ENCODE results near the gene BANK1. TPM values are rescaled to one million over a fixed set of nuclear protein-coding genes. Genes with fewer than 3 reads are reported as not detected.

BANK1 gene
- polyA plus RNA-seq, 1 experiment: 0.40 TPM

DNA sequence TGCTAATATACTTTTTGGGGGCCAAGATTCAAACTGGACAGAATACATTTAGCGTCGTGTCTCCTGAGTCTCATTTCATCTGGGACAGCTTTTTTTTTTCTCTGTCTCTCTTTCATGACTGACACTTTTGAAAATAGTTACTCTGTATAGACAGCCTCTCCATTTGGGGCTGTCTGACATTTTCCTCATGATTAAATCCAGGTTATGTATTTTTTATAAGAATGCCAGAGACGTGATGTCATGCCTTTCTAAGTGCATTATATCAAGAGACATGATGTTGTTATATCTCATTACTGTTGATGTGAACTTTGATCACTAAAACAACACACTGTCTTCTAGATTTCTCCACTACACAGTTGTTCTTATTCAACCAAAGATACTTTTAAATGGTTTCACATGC lies 199.0 kb downstream of the BANK1 start:
- TF ChIP-seq, protein P1, sequence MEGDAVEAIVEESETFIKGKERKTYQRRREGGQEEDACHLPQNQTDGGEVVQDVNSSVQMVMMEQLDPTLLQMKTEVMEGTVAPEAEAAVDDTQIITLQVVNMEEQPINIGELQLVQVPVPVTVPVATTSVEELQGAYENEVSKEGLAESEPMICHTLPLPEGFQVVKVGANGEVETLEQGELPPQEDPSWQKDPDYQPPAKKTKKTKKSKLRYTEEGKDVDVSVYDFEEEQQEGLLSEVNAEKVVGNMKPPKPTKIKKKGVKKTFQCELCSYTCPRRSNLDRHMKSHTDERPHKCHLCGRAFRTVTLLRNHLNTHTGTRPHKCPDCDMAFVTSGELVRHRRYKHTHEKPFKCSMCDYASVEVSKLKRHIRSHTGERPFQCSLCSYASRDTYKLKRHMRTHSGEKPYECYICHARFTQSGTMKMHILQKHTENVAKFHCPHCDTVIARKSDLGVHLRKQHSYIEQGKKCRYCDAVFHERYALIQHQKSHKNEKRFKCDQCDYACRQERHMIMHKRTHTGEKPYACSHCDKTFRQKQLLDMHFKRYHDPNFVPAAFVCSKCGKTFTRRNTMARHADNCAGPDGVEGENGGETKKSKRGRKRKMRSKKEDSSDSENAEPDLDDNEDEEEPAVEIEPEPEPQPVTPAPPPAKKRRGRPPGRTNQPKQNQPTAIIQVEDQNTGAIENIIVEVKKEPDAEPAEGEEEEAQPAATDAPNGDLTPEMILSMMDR (IDR thresholded peaks at IDR 0.05; ENCODE audit: insufficient read depth, low read depth, low read length): no peak
- POLR2A ChIA-PET: no interaction called here

GRCh38 chr4:101992446-101992845 lies 201.9 kb downstream of the BANK1 start:
- no peak for DNase-seq (ENCODE audit: low read depth)
- Histone ChIP-seq H3K4me3 (ENCODE audit: low read depth, low read length) (no peak overlapping the region), H3K36me3 (ENCODE audit: control insufficient read depth, insufficient read depth, low read length) (no peaks in the 10 kb centered on the region), H3K27me3 (ENCODE audit: control insufficient read depth, insufficient read depth, low read length) (no peaks in the 10 kb centered on the region)
- TF ChIP-seq, protein P1 (IDR thresholded peaks at IDR 0.05; ENCODE audit: insufficient read depth, low read depth, low read length): no peak
- POLR2A ChIA-PET: no interaction called here
- CTCF ChIA-PET: no interaction called here

More for the DNA sequence above, 199.0 kb downstream of the BANK1 start:
- Histone ChIP-seq H3K4me3 (ENCODE audit: low read depth, low read length) (no peak overlapping the region), H3K27me3 (ENCODE audit: control insufficient read depth, insufficient read depth, low read length) (no peaks in the 10 kb centered on the region), H3K36me3 (ENCODE audit: control insufficient read depth, insufficient read depth, low read length) (no peaks in the 10 kb centered on the region)
- CTCF ChIA-PET: no interaction called here
- no peak for DNase-seq (ENCODE audit: low read depth)

GRCh38 chr4:101993002-101993841 lies 202.7 kb downstream of the BANK1 start:
- no peaks in the 10 kb centered on the region for H3K36me3 ChIP-seq (ENCODE audit: control insufficient read depth, insufficient read depth, low read length)
- no peak for DNase-seq (ENCODE audit: low read depth)
- no peaks in the 10 kb centered on the region for H3K27me3 ChIP-seq (ENCODE audit: control insufficient read depth, insufficient read depth, low read length)
- ChIA-PET POLR2A (no interaction called here), CTCF (interaction anchor here (0.7 kb wide), 1 partner anchor 9 kb away, joined by 3 read pairs; no protein-coding TSS in a partner anchor)
- TF ChIP-seq, protein P1 (IDR thresholded peaks at IDR 0.05; ENCODE audit: insufficient read depth, low read depth, low read length): no peak
- H3K4me3 ChIP-seq (ENCODE audit: low read depth, low read length): no peak overlapping the region

GRCh38 chr4:101993842-101994775 lies 203.6 kb downstream of the BANK1 start:
- CTCF ChIA-PET: no interaction called here
- H3K27me3 ChIP-seq (ENCODE audit: control insufficient read depth, insufficient read depth, low read length): no peaks in the 10 kb centered on the region
- no peak overlapping the region for H3K4me3 ChIP-seq (ENCODE audit: low read depth, low read length)
- POLR2A ChIA-PET: no interaction called here
- TF ChIP-seq, protein P1 (IDR thresholded peaks at IDR 0.05; ENCODE audit: insufficient read depth, low read depth, low read length): no peak
- H3K36me3 ChIP-seq (ENCODE audit: control insufficient read depth, insufficient read depth, low read length): no peaks in the 10 kb centered on the region
- DNase-seq (ENCODE audit: low read depth): no peak

GRCh38 chr4:102007959-102008425 lies 217.5 kb downstream of the BANK1 start:
- Histone ChIP-seq H3K4me3 (ENCODE audit: low read depth, low read length) (no peak overlapping the region), H3K36me3 (ENCODE audit: control insufficient read depth, insufficient read depth, low read length) (no peaks in the 10 kb centered on the region), H3K27me3 (ENCODE audit: control insufficient read depth, insufficient read depth, low read length) (no peaks in the 10 kb centered on the region)
- no peak for DNase-seq (ENCODE audit: low read depth)
- TF ChIP-seq, protein P1 (IDR thresholded peaks at IDR 0.05; ENCODE audit: insufficient read depth, low read depth, low read length): no peak
- ChIA-PET POLR2A (no interaction called here), CTCF (no interaction called here)
